DMS 273 (cell line): ENCODE results near the gene ARPC2.

ENCODE experiments used
- DNase-seq: peaks from one replicate; lab custom pipeline; 2025; ENCODE audit not compliant: unreplicated experiment; lab: John Stamatoyannopoulos, UW

Gene ARPC2

DNA sequence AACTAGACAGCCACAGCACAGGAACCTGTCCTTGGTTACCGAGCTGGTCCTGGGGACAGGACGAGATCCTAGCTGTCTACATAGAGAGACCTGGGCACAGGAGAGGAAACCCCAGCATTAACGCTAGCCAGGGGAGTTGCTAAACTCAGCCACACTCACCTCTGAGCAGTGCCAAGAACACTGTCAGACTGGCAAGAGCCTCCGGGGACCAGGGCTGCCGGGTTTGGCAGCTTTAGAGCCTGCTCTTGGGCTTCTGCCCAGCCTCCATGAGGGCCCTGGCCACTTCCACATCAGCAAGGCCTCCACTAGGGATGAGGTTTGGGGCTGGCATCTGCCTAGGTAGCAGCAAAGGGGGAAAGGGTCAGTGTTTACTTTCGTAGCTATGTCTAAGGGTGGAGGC, 68.6 kb downstream of the ARPC2 start:
- DNase-seq = peak; percentile 72

DNA sequence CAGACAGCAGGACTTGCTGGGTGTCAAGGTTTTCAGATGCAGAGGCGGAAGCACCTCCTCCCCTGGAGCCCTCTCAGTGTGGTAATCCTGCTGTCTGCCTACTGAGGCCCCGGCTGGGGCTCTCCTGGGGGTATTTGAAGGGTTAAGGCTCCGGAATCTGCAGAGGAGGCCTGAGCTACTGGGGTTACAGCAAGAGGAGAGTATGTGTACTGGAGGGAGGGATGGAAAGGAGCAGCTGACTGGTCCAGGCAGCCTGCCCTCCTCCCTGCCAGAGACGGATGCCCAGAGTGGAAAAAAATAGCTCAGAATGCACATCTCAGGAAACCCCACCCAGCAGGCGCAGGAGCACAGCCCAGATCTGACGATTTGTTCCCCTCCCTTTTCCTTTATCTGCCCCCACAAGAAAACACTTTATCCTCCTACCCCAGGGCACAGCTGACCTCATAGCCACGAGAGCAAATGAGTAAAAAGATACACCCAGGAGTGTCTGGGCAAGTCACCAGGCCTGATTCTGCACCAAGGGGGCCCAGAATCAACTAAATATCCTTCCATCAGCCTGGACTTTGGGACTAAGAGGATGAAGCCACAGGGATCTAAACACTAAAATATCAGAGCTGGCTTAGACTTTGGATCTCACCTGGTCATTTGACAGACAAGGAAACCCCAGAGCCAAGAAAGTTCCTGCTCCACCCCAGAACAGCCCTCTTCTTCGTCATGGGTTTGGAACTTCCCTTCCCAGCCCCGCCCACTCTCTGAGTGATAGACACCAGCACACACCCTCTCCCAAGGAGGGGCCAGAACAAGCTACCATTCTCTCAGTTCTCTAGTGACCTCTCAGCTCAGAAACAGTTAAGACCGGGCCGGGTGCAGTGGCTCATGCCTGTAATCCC, 69.8 kb downstream of the ARPC2 start:
- peak; percentile 80 for DNase-seq

DNA sequence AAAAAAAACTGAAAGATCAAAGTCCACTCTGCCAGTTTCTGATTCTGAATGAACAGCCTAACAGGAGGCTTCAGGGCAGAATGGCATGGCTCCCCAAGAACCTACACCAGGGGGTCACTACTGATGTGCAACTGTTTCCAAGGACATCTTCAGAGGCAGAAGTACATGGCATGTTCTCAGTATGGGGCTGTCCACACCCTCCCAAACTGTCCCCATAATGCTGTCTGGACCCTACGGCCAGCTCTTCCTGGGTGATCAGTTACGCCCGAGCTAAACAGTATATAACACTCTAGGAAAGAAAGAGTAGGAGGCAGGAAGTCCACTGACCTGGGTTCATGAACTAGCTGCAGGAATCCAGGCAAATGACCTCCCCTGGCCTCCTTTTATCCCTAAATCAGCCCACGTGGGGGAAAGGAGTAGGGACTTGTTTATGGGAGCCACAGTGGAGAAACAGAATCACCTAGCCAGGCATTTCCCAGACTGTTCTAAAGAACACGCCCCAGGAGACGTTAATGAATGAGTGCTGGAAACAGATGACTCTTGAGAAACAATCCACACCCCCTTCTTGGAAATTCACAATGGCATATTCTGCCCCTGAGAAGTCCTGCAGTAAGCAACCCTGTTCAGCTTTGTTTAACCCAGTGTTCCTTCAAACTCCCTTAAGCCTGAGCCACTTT, 72.8 kb downstream of the ARPC2 start:
- DNase-seq = no peak

DNA sequence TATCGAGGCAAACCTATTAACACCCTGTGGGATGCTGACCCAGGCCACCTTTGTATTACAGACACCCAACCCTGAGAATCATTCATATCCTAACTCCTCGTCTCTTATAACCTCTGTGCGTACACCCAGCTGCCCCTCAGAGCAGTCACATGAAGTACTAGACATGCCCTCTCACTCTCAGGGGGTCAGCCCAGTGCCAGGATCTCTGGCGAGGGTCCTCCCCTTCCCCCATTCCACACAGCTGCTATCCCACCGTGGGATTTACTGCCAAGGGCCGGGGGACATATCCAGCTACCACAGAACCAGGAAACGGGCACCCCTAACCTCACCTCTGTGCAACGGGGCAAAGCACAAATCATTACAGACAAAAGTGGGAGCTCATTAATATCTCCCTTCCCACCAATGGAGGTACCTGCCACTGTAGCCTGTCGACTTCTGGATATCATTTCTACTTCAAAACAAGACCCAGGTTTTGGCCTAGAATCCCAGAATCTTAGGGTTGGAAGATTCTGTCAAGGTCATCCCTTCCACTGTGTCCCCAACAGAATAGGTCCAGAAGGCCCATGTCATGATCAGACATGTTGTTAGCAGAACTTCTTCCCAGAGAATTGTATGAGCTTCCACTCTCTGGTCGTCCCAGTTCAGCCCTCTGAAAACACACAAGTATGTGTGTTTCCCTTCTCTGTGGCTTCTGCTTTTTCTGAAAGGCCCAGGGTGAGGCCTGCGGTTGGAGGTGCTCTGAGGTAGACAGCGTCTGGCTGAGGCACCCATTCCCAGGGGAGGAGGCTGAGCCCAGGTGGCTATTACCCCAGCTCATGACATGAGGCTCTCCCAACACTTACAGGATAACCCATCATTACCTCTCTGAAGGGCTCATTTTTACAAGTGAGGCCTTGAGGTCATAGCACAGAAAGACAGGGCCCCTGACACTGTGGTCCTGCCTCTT, 73.6 kb downstream of the ARPC2 start:
- no peak for DNase-seq

DNA sequence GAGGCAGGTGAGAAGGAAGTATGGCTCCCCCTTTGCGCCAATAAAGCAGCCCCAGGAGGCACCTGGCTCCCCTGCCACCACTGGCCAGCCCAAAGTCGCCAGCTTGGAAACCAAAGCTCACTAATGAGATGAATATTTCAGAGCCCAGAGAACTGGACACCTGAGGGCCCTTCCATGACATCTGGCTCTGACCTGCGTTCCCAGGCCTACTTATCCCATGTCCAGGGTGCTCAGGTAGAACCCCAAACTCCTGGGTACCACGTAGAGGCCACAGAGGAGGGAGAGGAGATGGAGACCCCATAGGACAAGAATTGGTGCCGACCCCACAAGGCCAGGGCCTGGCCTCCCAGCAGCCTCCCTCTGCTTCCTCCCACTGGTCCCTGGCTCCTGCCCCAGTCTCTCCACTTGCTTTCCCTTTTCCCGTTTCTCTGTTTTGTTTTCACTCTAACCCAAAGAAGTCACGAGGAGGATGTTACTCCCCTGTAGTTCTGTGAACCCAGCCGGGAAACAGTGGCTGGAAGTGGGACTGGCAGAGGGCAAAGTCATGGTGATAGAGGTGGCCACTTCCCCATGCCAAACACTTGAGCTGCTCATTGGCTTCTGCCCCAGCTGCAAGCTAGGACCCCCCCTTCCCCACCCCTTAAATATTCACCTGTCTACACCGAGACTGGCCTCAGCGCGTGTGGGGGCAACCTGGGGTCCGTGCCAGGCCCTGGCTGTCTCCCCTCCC, 74.5 kb downstream of the ARPC2 start:
- no peak for DNase-seq

DNA sequence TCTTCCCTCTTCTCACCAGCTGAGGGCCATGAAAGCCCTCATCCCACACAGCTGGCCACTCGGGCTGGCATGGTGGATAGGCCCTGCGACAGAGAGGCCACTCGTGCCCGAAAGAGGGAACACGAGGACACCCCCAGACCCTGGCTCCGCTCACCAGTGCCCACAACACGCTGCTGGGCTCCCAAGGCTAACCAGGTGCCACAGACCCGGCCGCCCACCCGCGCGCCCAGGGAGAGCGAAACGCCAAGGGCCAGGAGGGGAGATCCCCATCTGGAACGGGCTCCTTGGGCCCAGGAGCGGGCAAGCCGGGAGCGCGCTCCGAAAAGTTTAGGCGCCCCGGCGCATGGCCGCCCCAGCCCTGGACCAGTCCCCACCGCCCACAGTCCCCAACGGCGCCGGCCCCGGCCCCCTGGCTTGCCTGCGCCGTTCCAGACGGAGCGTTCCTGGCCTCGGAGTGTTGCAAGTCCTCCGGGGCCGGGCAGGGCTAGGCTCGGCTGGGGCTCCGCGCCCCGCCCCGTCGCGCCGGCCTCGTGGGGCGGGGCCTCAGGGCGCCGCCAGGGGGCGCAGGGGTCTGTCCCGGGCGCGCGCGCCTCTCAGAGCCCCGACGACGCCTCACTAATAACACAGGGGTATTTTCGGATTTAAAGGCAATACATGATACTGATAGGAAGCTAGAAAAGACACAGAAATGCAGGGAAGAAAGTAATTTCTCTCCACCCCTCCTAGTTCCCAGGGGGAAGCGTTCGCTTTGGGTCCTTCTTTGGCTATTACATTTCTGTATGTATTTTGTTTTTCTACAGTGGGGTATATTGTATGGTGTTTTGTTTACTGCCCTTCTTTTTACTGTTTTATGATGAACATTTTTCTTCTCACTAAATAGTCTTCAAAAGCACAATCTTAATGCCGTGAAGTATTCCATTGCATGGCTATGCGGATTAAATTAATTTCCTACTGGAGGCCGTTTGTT, 75.3 kb downstream of the ARPC2 start, which contains the start of gene TMBIM1:
TMBIM1 (minus strand) TSS at position 456 of the 967 bp plus-strand sequence. CDS start 10,362 bp downstream, outside the sequence.
- peak; percentile 86 for DNase-seq

DNA sequence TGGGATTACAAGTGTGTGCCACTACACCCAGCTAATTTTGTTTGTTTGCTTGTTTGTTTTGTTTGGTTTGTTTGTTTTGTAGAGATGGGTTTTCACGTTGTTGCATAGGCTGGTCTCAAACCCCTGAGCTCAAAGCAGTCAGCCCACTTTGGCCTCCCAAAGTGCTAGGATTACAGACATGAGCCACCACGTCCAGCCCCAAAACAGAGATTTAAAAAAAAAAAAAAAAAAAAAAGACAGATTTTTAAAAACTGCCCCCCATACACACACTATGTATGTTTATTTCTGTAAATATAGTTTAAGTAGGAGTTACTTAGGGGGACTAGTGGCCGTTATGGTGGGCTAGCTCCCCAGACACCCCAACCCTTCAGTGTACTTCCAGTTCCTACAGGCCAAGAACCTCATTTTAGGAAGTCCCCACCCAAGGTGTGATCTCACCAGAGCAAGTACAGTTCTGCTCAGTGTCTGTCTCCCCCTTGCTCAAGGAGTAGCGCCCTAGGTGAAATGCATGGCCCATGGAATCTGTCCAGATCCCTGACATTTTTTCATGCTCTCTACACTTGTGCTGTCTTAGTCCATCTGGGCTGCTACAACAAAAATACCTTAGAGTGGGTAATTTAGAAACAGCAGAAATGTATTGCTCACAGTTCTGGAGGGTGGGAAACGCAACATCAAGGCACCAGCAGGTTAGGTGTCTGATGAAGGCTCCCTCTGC, 76.9 kb downstream of the ARPC2 start:
- no peak for DNase-seq

DNA sequence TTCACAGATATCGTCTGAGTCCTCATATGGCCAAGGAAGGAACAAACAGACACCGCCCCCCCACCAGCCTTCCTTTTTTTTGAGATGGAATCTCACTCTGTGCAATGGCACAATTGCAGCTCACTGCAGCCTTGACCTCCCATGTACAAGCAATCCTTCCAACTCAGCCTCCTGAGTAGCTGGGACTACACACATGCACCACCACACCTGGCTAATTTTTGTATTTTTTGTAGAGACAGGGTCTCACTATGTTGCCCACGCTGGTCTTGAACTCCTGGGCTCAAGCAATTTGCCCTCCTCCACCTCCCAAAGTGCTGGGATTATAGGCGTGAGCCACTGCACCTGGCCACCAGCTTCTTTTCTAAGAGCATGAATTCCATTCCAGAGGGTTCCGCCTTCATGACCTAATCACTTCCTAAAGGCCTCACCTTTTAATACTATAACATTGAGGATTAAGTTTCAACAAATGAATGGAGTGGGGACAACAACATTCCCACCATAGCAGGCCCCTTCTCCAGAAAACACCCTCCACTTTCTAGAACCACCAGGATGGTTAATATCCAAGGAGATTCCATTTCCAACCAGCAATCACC, 77.5 kb downstream of the ARPC2 start:
- DNase-seq = no peak

DNA sequence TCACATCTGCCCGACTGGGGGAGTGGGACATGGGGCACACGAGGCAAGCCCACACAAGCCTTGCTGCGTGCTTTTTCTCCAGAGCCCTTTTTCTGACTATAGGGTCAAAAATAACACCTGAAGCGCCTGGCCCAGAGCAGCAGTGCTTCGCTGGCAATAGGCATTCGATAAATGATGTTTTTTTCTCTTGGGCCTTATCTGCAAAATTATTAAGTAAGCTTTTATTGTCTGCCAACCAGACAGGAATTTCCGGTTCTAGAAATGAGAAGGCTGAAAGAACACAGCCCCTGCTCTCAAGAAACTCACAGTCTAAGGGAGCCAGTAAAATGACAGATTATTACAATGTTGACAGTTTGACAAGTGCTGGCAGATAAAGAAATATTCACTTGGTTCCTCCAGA, 78.0 kb downstream of the ARPC2 start:
- DNase-seq = no peak

DNA sequence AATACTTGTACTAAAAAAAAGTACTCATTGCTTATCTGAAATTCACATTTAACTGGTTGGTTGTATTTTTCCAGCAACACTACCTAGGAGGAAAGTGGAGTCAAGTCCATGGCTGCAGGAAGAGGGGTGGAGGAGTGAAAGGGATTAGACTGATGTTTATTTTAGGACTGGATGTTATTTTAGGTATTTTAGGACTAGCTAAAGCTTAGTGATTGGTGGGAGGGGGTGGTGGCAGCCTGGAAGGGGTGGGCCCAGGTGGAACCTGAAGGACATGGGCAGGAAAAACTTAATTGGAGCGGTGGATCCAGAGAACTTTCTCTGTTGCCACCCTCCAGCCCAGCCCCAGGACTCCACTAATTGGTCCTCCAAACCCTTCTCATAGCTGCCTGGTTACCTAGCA, 79.2 kb downstream of the ARPC2 start:
- DNase-seq = no peak

DNA sequence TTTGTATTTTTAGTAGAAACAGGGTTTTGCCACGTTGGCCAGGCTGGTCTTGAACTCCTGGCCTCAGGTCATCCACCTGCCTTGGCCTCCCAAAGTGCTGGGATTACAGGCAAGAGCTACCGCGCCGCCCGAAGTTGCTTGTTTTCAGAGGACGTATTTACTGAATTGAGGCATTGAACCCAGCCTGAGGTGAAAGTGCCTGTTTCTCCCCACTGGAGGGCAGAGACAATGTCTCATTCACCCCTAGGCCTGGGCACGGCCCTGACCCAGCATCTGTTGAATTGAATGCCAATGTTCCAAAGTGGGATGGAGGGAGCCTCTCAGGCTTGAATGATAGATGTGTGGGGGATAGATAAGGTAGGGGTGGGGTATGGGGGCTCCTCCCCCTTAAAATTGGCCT, 79.9 kb downstream of the ARPC2 start:
- peak; percentile 21 for DNase-seq

DNA sequence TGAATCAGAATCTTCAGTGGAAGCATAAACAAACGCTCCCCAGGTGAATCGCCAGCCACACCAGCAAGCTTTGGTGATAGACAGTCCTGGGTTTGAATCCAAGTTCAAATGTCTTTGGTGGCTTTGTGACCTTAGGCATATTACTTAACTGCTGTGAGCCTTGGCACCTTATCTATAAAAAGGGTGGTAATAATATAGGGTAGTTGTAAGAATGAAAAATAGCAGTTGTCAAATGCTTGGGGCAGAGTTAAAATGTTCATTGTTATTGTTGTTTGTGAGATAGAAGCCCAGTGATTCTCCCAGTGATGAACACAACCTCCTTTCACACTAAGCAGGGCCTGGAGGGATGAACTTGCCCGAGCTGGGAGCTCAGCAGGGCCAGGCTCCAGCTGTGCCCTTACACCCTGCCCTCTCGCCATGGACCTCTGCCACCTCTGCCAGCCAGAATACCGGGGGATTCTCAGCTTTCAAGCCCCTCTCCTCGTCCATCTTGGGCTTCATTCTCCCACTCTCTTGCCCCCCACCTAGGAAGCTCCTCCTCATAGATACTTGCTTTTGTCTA, 81.4 kb downstream of the ARPC2 start:
- DNase-seq = no peak

DNA sequence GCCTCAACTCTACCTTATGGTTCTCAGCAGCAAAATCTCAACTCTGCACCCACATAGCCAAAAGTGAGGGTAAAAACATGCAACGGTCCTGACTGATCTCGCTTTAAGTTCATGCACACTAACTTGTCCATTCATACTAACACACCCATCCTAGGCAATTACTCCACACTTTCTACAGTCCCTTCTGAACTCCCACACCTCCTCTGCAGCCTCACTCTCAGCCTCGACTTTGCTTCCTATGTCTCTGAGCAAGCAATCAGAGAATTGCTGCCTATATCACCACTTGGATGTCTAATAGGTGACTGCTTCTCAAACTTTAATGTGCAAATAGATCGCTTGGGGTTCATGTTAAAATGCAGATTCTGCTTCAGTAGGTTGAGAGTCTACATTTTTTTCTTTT, 83.2 kb downstream of the ARPC2 start:
- DNase-seq = no peak

DNA sequence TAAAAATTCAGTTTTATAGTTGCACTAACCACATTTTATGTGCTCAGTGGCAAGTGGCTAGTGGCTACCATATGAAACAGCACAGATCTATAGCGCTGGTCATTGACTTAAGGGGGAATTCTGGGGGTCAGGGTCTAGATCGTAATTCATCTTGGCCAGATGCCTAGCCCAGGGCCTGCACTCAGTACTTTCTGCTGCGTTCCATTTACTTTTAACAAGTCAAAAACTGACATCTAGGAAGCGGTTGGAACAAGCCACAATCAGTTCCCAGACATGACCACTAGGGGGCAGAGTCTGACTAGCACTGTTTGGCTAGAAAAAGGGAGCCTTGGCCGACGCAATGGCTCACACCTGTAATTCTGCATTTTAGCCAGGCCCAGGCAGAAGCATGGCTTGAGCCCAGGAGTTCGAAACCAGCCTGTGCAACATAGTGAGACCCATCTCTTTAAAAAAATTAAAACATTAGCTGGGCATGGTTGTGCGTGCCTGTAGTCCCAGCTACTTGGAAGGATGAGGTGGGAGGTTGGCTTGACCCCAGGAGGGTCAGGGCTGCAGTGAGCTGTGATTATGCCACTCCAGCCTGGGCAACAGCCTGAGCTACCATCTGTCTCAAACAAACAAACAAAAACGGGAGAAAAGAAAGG, 84.3 kb downstream of the ARPC2 start:
- DNase-seq = peak; percentile 93
